ENCODE measurements around the gene CALD1. TPM values are rescaled to one million over a fixed set of nuclear protein-coding genes. Genes with fewer than 3 reads are reported as not detected.

Gene CALD1
- total RNA-seq, 1 donor from 2014 or later = 122 TPM

- TF ChIP-seq CTCF (IDR thresholded peaks at IDR 0.05; ENCODE audit: borderline replicate concordance) = no peak
- no peak for DNase-seq
- peak overlapping the region; percentile 51 for H3K4me3 ChIP-seq
- H3K36me3 ChIP-seq = no peaks in the 10 kb centered on the region
- no peaks in the 10 kb centered on the region for H3K27me3 ChIP-seq (ENCODE audit: low read depth)
- intact Hi-C loops (cut with micrococcal nuclease) = no loop called here
- peaks cover 88% of the 10 kb centered on the region for H3K4me1 ChIP-seq
- H3K9me3 ChIP-seq (replicated peaks) = no peaks in the 10 kb centered on the region
- peak overlapping the region; percentile 78 for H3K27ac ChIP-seq (replicated peaks)
Observed at GRCh38 chr7:134826105-134826504, 46.7 kb downstream of the CALD1 start.

- Histone ChIP-seq H3K9me3 (replicated peaks) (no peaks in the 10 kb centered on the region), H3K4me3 (peak overlapping the region; percentile 33), H3K4me1 (peaks cover 98% of the 10 kb centered on the region), H3K27me3 (ENCODE audit: low read depth) (no peaks in the 10 kb centered on the region), H3K27ac (replicated peaks) (peak overlapping the region; percentile 78), H3K36me3 (no peaks in the 10 kb centered on the region)
- DNase-seq = no peak
- intact Hi-C loops (cut with micrococcal nuclease) = no loop called here
- TF ChIP-seq CTCF (IDR thresholded peaks at IDR 0.05; ENCODE audit: borderline replicate concordance) = no peak
Observed at GRCh38 chr7:134827436-134827835, 48.0 kb downstream of the CALD1 start.

- Histone ChIP-seq H3K36me3 (no peaks in the 10 kb centered on the region), H3K27me3 (ENCODE audit: low read depth) (no peaks in the 10 kb centered on the region), H3K27ac (replicated peaks) (peak overlapping the region; percentile 78), H3K4me1 (peaks cover 98% of the 10 kb centered on the region), H3K9me3 (replicated peaks) (no peaks in the 10 kb centered on the region), H3K4me3 (peak overlapping the region; percentile 33)
- no peak for DNase-seq
- TF ChIP-seq CTCF (IDR thresholded peaks at IDR 0.05; ENCODE audit: borderline replicate concordance) = no peak
- intact Hi-C loops (cut with micrococcal nuclease) = no loop called here
Observed at GRCh38 chr7:134827889-134828288, 48.5 kb downstream of the CALD1 start.

GRCh38 chr7:134828361-134828760 lies 48.9 kb downstream of the CALD1 start:
- Histone ChIP-seq H3K4me1 (peaks cover 98% of the 10 kb centered on the region), H3K27me3 (ENCODE audit: low read depth) (no peaks in the 10 kb centered on the region), H3K27ac (replicated peaks) (peak overlapping the region; percentile 78), H3K9me3 (replicated peaks) (no peaks in the 10 kb centered on the region), H3K36me3 (no peaks in the 10 kb centered on the region), H3K4me3 (peak overlapping the region; percentile 33)
- TF ChIP-seq CTCF (IDR thresholded peaks at IDR 0.05; ENCODE audit: borderline replicate concordance) = no peak
- intact Hi-C loops (cut with micrococcal nuclease) = no loop called here
- no peak for DNase-seq

GRCh38 chr7:134829380-134829986 lies 50.0 kb downstream of the CALD1 start:
- Histone ChIP-seq H3K36me3 (no peaks in the 10 kb centered on the region), H3K4me3 (no peak overlapping the region), H3K27ac (replicated peaks) (peak overlapping the region; percentile 78), H3K4me1 (peaks cover 98% of the 10 kb centered on the region), H3K9me3 (replicated peaks) (no peaks in the 10 kb centered on the region), H3K27me3 (ENCODE audit: low read depth) (no peaks in the 10 kb centered on the region)
- no peak for DNase-seq
- intact Hi-C loops (cut with micrococcal nuclease) = no loop called here
- no peak for TF ChIP-seq CTCF (IDR thresholded peaks at IDR 0.05; ENCODE audit: borderline replicate concordance)

Measured in left ventricle myocardium inferior (tissue), 1 donor.